Neutrophil (primary cell): ENCODE measurements around the gene RNASE7.

Experiments
- H3K27ac ChIP-seq: fragments of 200-600 bp; sonication (generic); 2 replicates; pipeline ENCODE4 v1.5.1; 2016; ENCODE audit warnings: mild to moderate bottlenecking, moderate library complexity
- H3K27me3 ChIP-seq: fragments of 200-600 bp; sonication (generic); 2 replicates; pipeline ENCODE4 v1.6.0; 2016; ENCODE audit warnings: mild to moderate bottlenecking
- H3K36me3 ChIP-seq: fragments of 200-600 bp; sonication (generic); 2 replicates; pipeline ENCODE4 v1.5.1; 2017
- H3K4me1 ChIP-seq, 2 experiments: fragments of 200-600 bp in 1 of 2; sonication (generic) in 1 of 2; 1 replicate in 1 of 2; 2 replicates in 1 of 2; pipeline versions ENCODE4 v1.5.1 to v1.6.1; 2013 to 2016; ENCODE audit warnings: low read depth in 1 of 2, low read length in 1 of 2, mild to moderate bottlenecking in 1 of 2, moderate library complexity in 1 of 2; ENCODE audit not compliant: control insufficient read depth in 1 of 2, insufficient read depth in 1 of 2
- H3K4me3 ChIP-seq, 2 experiments: fragments of 200-600 bp in 1 of 2; sonication (generic) in 1 of 2; 1 replicate in 1 of 2; 2 replicates in 1 of 2; pipeline ENCODE4 v1.5.1; 2013 to 2016; ENCODE audit warnings: low read depth in 1 of 2, low read length in 1 of 2, mild to moderate bottlenecking in 1 of 2, moderate library complexity in 1 of 2
- H3K9me3 ChIP-seq: fragments of 200-600 bp; sonication (generic); 2 replicates; pipeline ENCODE4 v1.5.1; 2016
- CTCF ChIP-seq: fragments of 200-600 bp; sonication (generic); IDR thresholded peaks from 2 replicates; pipeline ENCODE4 v1.5.1; 2016; ENCODE audit warnings: antibody characterized with exemption

Gene RNASE7

GRCh38 chr14:21084998-21085853 is 43.1 kb downstream of the RNASE7 start:
- Histone ChIP-seq H3K27ac (peak overlapping the region; percentile 97), H3K4me3 (peak overlapping the region; percentile 60 to 71), H3K27me3 (no peaks in the 10 kb centered on the region), H3K9me3 (no peaks in the 10 kb centered on the region), H3K4me1 (peaks cover 50 to 58% of the 10 kb centered on the region in 2 experiments), H3K36me3 (peaks cover 40% of the 10 kb centered on the region)
- peak; percentile 14 for TF ChIP-seq CTCF

GRCh38 chr14:21086908-21087293 is 44.7 kb downstream of the RNASE7 start:
- H3K27me3 ChIP-seq, result no peaks in the 10 kb centered on the region
- TF ChIP-seq CTCF, result no peak
- H3K4me3 ChIP-seq, result peak overlapping the region; percentile 60 to 71
- no peaks in the 10 kb centered on the region for H3K9me3 ChIP-seq
- peaks cover 50 to 58% of the 10 kb centered on the region in 2 experiments for H3K4me1 ChIP-seq
- H3K27ac ChIP-seq, result peak overlapping the region; percentile 97
- peaks cover 47% of the 10 kb centered on the region for H3K36me3 ChIP-seq

GRCh38 chr14:21087294-21088091 is 45.3 kb downstream of the RNASE7 start:
- Histone ChIP-seq H3K4me3 (peak overlapping the region; percentile 60 to 71), H3K27me3 (no peaks in the 10 kb centered on the region), H3K36me3 (peaks cover 47% of the 10 kb centered on the region), H3K4me1 (peaks cover 50 to 62% of the 10 kb centered on the region in 2 experiments), H3K9me3 (no peaks in the 10 kb centered on the region), H3K27ac (peak overlapping the region; percentile 97)
- no peak for TF ChIP-seq CTCF

- Histone ChIP-seq H3K27ac (peak overlapping the region; percentile 97), H3K27me3 (peaks cover under 1% of the 10 kb centered on the region), H3K36me3 (peaks cover 40% of the 10 kb centered on the region), H3K4me3 (peak overlapping the region in 1 of 2 experiments; percentile 71), H3K4me1 (peaks cover 50 to 65% of the 10 kb centered on the region in 2 experiments), H3K9me3 (no peaks in the 10 kb centered on the region)
- no peak for TF ChIP-seq CTCF
Measured at GRCh38 chr14:21088687-21089086, 46.5 kb downstream of the RNASE7 start.

- peaks cover 6% of the 10 kb centered on the region for H3K27me3 ChIP-seq
- peak overlapping the region; percentile 97 for H3K27ac ChIP-seq
- TF ChIP-seq CTCF, result no peak
- H3K36me3 ChIP-seq, result peaks cover 40% of the 10 kb centered on the region
- no peaks in the 10 kb centered on the region for H3K9me3 ChIP-seq
- H3K4me1 ChIP-seq, result peaks cover 45 to 59% of the 10 kb centered on the region in 2 experiments
- H3K4me3 ChIP-seq, result no peak overlapping the region
Measured at GRCh38 chr14:21089271-21089670, 47.1 kb downstream of the RNASE7 start.
